PC-3 (cell line): Measurements from ENCODE around the gene ST6GALNAC3. TPM values are rescaled to one million over a fixed set of nuclear protein-coding genes. Genes with fewer than 3 reads are reported as not detected.

Experiments used
- ATAC-seq: fragments of 200-7000 bp; cut with Tn5 transposase; 2 replicates; pipeline ENCODE4 v1.9.1; 2020; ENCODE audit warnings: mild to moderate bottlenecking, moderate library complexity
- BruUV-seq: library from RNA; stranded (reverse); fragments of 400-500 nt; replicated peaks from 2 replicates; lab custom pipeline; 2021; lab: Mats Ljungman, UMichigan
- CTCF ChIA-PET: fragments of 300-600 bp; sonication (Branson Sonifier 250); formaldehyde crosslinking; loops from one replicate; lab custom pipeline; 2022; ENCODE audit warnings: antibody characterized with exemption; lab: Charles Lee
- POLR2A ChIA-PET: fragments of 300-600 bp; sonication (Branson Sonifier 250); formaldehyde crosslinking; loops from one replicate; lab custom pipeline; 2022; ENCODE audit warnings: antibody characterized with exemption; ENCODE audit not compliant: unreplicated experiment; lab: Charles Lee
- DNase-seq: peaks from one replicate; pipeline ENCODE4 v3.0.0-alpha.2; 2015
- H2AFZ ChIP-seq: fragments of 300-600 bp; sonication (generic); 2 replicates; pipeline ENCODE4 v1.6.0; 2016; ENCODE audit warnings: antibody characterized with exemption, low read length
- H3F3A ChIP-seq: fragments of 300-600 bp; sonication (generic); one replicate; pipeline ENCODE4 v1.6.0; 2017; ENCODE audit warnings: antibody characterized with exemption, low read length, control low read depth, mild to moderate bottlenecking; ENCODE audit not compliant: unreplicated experiment
- H3K27ac ChIP-seq: fragments of 300-600 bp; sonication (generic); 2 replicates; pipeline ENCODE4 v1.5.1; 2016; ENCODE audit warnings: mild to moderate bottlenecking, low read length
- H3K27me3 ChIP-seq: fragments of 300-600 bp; sonication (generic); 2 replicates; pipeline ENCODE4 v1.6.1; 2016; ENCODE audit warnings: low read length, mixed read lengths
- H3K36me3 ChIP-seq: fragments of 300-600 bp; sonication (generic); 2 replicates; pipeline ENCODE4 v1.6.1; 2016; ENCODE audit warnings: low read depth, mixed run types, low read length, mixed read lengths
- H3K4me1 ChIP-seq: fragments of 300-600 bp; sonication (generic); 2 replicates; pipeline ENCODE4 v1.5.1; 2016; ENCODE audit warnings: low read length; ENCODE audit not compliant: insufficient read depth
- H3K4me2 ChIP-seq: fragments of 300-600 bp; sonication (generic); 2 replicates; pipeline ENCODE4 v1.6.0; 2016; ENCODE audit warnings: low read length
- H3K4me3 ChIP-seq: fragments of 300-600 bp; sonication (generic); 2 replicates; pipeline ENCODE4 v1.5.1; 2016; ENCODE audit warnings: mild to moderate bottlenecking, low read length, mixed read lengths
- H3K79me2 ChIP-seq: fragments of 300-600 bp; sonication (generic); 2 replicates; pipeline ENCODE4 v1.6.1; 2017; ENCODE audit warnings: low read length, mixed read lengths
- H3K9ac ChIP-seq: fragments of 300-600 bp; sonication (generic); 2 replicates; pipeline ENCODE4 v1.6.0; 2016; ENCODE audit warnings: mild to moderate bottlenecking, low read length
- H3K9me2 ChIP-seq: fragments of 300-600 bp; sonication (generic); replicated peaks from 2 replicates; pipeline ENCODE4 v1.6.1; 2016; ENCODE audit warnings: mixed run types, low read length, mixed read lengths
- H3K9me3 ChIP-seq: fragments of 300-600 bp; sonication (generic); 2 replicates; pipeline ENCODE4 v1.6.1; 2016; ENCODE audit warnings: low read length, mixed read lengths
- H4K20me1 ChIP-seq: fragments of 300-600 bp; sonication (generic); 2 replicates; pipeline ENCODE4 v1.6.1; 2016; ENCODE audit warnings: low read length, mixed read lengths
- CTCF ChIP-seq: fragments of 300-600 bp; sonication (generic); conservative IDR thresholded peaks from 2 replicates; pipeline ENCODE4 v1.5.1; 2017; ENCODE audit warnings: antibody characterized with exemption, low read depth, mild to moderate bottlenecking, low read length
- EZH2 ChIP-seq: fragments of 300-600 bp; sonication (generic); IDR thresholded peaks from one replicate; pipeline ENCODE4 v1.6.1; 2017; ENCODE audit warnings: antibody characterized with exemption, mild to moderate bottlenecking, low read length; ENCODE audit not compliant: unreplicated experiment
- EZH2phosphoT487 ChIP-seq: fragments of 300-600 bp; sonication (generic); IDR thresholded peaks from 2 replicates; pipeline ENCODE4 v1.6.1; 2018; ENCODE audit warnings: mild to moderate bottlenecking, antibody characterized with exemption, low read length, borderline replicate concordance
- intact Hi-C: fragments of 100-400 bp; cut with micrococcal nuclease; formaldehyde crosslinking; loops from 2 replicates; pipeline ENCODE4 v1.9.0; 2023
- total RNA-seq: library from RNA; depleted of rRNA; stranded (reverse); fragments of >200 nt; gene quantifications from 2 replicates; pipeline ENCODE4 v1.2.3, GENCODE V29; 2014

Gene ST6GALNAC3
- total RNA-seq, 1 experiment from 2014 or later: not detected

GRCh38 chr1:76571248-76571647, 496.7 kb downstream of the ST6GALNAC3 start:
- peaks cover 13% of the 10 kb centered on the region for H3K27me3 ChIP-seq
- H3K4me1 ChIP-seq: no peaks in the 10 kb centered on the region
- no peaks in the 10 kb centered on the region for H3F3A ChIP-seq
- H3K79me2 ChIP-seq: no peaks in the 10 kb centered on the region
- no peaks in the 10 kb centered on the region for H3K9me3 ChIP-seq
- no peak overlapping the region for H2AFZ ChIP-seq
- H3K9me2 ChIP-seq: no peaks in the 10 kb centered on the region
- no peaks in the 10 kb centered on the region for H4K20me1 ChIP-seq
- TF ChIP-seq EZH2 (no peak), EZH2phosphoT487 (no peak), CTCF (no peak)
- H3K36me3 ChIP-seq: no peaks in the 10 kb centered on the region
- ATAC-seq: no peak
- H3K4me3 ChIP-seq: no peak overlapping the region
- ChIA-PET POLR2A (no interaction called here), CTCF (no interaction called here)
- intact Hi-C loops: no loop called here
- DNase-seq: no peak
- no peak overlapping the region for H3K4me2 ChIP-seq
- no peak overlapping the region for H3K9ac ChIP-seq
- H3K27ac ChIP-seq: no peak overlapping the region
- BruUV-seq: no TSS peak

- Histone ChIP-seq H3K9me3 (no peaks in the 10 kb centered on the region), H3K27me3 (peaks cover 11% of the 10 kb centered on the region), H4K20me1 (no peaks in the 10 kb centered on the region), H3K9ac (no peak overlapping the region), H3K9me2 (no peaks in the 10 kb centered on the region), H3K4me1 (no peaks in the 10 kb centered on the region), H3K36me3 (no peaks in the 10 kb centered on the region), H3K4me3 (no peak overlapping the region), H3K4me2 (no peak overlapping the region), H3F3A (no peaks in the 10 kb centered on the region), H2AFZ (no peak overlapping the region), H3K27ac (no peak overlapping the region), H3K79me2 (no peaks in the 10 kb centered on the region)
- ChIA-PET POLR2A (no interaction called here), CTCF (no interaction called here)
- intact Hi-C loops: no loop called here
- BruUV-seq: no TSS peak
- no peak for ATAC-seq
- DNase-seq: no peak
- TF ChIP-seq CTCF (no peak), EZH2 (no peak), EZH2phosphoT487 (no peak)
Observed at GRCh38 chr1:76572229-76572628, 497.7 kb downstream of the ST6GALNAC3 start.

GRCh38 chr1:76576876-76577524, 502.5 kb downstream of the ST6GALNAC3 start:
- ChIA-PET POLR2A (no interaction called here), CTCF (no interaction called here)
- intact Hi-C loops: no loop called here
- Histone ChIP-seq H3K27ac (no peak overlapping the region), H3K9me3 (no peaks in the 10 kb centered on the region), H3K4me1 (no peaks in the 10 kb centered on the region), H3K4me3 (no peak overlapping the region), H3K9me2 (no peaks in the 10 kb centered on the region), H3K4me2 (no peak overlapping the region), H3K9ac (no peak overlapping the region), H3K27me3 (no peaks in the 10 kb centered on the region), H3K79me2 (no peaks in the 10 kb centered on the region), H3K36me3 (no peaks in the 10 kb centered on the region), H4K20me1 (no peaks in the 10 kb centered on the region), H3F3A (no peaks in the 10 kb centered on the region), H2AFZ (no peak overlapping the region)
- BruUV-seq: no TSS peak
- ATAC-seq (no peak), DNase-seq (no peak)
- TF ChIP-seq CTCF (no peak), EZH2phosphoT487 (no peak), EZH2 (no peak)
